T-helper 9 cell (primary cell): ENCODE measurements around the gene STEAP3.

Experiments used
- DNase-seq: peaks from one replicate; pipeline ENCODE4 v3.0.0-alpha.2; 2020

The STEAP3 gene

GRCh38 chr2:119198240-119198840 lies 25.3 kb upstream of the STEAP3 start:
- DNase-seq, result no peak

- no peak for DNase-seq
Measured at GRCh38 chr2:119201815-119202214, 21.8 kb upstream of the STEAP3 start.

GRCh38 chr2:119202610-119203310 lies 20.9 kb upstream of the STEAP3 start:
- DNase-seq, result no peak

DNA sequence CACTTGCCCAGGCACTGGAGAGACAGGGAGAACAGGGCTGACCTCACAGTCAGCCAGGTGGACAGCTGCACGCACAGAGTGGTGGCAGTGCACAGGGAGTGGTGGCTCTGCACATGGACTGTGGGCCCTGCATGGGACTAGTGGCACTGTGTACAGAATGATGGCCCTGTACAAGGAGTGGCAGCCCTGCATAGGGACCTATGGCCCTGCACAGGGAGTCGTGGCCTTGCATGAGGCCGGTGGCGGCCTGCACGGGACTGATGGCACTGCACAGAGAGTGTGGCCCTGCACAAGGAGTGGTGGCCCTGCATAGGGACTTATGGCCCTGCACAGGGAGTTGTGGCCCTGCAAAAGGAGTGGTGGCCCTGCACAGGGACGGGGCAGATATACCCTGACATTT lies 19.1 kb upstream of the STEAP3 start:
- no peak for DNase-seq

DNA sequence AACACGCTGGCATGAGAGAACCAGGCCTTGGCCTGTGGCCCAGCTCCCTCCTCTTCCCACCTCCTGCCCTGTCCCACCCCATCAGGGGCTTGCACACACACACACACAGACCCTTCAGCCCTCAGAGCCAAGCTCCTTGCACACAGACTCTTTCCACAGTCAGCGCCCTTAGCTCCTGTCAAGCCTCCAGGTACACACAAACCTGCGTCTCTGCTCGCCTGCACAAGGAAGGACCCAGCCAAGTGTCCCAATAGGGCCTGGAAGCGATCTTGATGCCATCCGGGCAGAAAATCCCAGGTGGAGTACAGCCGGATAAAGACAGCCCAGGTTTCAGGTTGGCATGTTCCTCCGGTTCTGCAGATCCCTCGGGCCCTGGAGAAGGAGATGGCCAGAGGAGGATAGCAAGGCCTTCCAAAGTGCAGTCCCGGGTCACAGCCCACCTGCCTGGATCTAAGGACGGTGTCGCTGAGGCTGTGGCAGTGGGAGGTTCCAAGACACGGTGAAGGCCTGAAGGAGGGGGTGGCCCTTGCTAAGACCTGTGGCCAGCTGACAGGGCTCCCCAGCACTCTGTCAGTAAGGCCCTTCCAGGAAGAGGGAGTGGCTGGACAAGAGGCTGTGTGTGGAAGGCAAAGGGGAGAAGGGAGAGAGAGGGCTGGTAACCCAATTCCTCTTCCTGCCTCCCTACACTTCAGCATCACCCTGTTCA lies 18.5 kb upstream of the STEAP3 start:
- no peak for DNase-seq

- no peak for DNase-seq
Measured at GRCh38 chr2:119206201-119206600, 17.4 kb upstream of the STEAP3 start.

GRCh38 chr2:119207447-119207846 lies 16.2 kb upstream of the STEAP3 start:
- DNase-seq, result no peak

- no peak for DNase-seq
Measured at GRCh38 chr2:119208791-119209203, 14.8 kb upstream of the STEAP3 start.

DNA sequence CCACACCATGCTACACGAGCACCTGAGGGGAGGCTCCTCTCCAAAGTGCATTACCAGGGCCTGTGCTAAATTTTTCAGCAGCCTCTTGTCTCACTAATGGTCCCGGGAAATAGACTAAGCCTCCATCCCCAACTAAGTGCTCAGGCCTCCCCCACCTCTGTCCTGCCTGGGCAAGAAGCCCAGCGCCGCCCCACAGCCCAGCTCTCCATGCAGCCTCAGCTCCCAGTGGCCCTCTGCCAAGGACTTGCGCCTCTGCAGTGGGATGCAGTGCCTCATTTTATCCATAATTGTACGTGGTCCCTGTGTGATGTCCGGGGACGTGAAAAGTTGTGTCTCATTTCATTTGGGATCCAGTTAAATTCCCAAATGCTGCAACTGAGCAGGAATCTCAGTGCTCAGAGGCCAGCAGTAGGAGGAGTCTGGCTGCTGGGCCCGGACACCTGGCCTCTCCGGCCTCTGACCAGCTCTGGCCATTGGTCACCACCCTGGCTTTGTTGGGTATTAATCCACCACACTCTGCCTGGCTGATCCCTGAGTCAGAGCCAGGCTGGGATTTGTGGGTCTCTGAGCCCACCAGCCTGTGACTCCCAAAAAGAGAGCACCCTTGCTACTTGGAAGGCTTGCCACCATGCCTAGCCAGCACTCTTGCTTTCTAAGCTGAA lies 11.4 kb upstream of the STEAP3 start:
- no peak for DNase-seq

- DNase-seq, result no peak
Measured at GRCh38 chr2:119214453-119215037, 9.1 kb upstream of the STEAP3 start.

DNA sequence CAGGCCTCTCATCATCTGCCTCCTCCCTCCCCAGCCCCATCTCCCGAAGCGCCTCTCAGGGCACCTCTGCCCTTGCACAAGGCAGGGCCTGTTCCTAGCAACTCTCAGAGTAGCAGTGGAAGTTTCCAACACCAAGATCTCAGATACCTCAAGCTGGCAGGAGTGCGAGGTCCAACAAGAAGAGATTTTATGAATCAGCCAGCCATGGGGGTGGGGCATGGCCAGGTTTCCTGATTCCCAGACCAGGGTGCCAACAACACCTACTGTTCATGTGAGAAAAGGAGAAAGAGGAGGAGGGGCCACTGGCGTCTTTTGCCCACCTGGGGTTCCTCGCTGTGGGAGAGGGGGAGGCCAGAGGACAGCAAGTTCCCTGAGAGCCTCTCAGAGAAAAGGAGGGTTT lies 6.6 kb upstream of the STEAP3 start:
- no peak for DNase-seq

DNA sequence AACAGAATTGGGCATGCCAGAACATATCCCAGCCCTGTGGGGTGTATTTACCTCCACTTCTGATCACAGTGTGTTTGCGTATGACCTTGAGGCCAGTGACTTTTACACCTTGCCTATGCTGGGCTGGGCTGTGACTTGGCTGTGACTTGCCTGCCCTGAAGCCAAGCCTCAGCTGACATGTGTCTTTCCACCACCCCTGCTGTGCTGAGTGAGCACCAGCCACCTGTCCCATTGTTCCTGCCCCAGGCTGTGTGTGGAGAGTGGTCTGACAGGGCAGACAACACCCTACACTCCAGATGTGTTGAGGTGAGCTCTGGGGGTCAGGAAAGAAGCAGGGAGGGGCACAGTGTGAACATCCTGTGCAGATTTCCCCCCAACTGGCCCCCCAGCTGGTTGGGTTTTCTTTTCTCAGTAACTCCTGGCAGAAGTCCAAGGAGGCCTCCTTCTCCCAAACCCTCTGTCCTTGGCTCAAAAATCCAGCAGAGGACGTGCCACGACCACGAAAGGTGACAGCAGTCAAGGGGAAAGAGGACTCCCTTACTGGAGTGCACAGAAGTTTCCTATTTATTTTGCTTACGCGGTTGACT lies 5.1 kb upstream of the STEAP3 start:
- DNase-seq, result no peak

GRCh38 chr2:119219873-119220272 lies 3.8 kb upstream of the STEAP3 start:
- DNase-seq, result no peak

GRCh38 chr2:119220720-119221301 lies 2.8 kb upstream of the STEAP3 start:
- no peak for DNase-seq

DNA sequence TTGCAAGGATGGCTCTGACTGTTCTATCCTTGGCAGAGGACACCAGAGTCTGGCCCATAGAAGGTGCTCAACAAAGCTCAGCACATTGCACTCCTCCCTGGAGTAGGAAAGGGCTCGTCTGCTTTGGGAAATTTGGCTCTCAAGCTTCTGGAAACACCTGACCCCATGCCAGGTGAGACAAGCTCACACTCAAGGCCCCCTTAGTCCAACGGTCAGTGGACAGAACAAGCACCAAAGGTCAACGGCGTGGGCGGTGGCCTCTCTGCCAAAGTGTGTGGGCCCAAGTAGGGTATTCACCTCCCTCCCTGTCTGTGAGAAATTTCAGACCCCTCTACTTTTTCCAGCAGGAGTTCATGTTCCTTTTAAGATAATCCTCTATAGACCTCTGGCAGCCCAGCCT lies 2.0 kb upstream of the STEAP3 start:
- no peak for DNase-seq

GRCh38 chr2:119222213-119222612 lies 1.4 kb upstream of the STEAP3 start:
- no peak for DNase-seq

DNA sequence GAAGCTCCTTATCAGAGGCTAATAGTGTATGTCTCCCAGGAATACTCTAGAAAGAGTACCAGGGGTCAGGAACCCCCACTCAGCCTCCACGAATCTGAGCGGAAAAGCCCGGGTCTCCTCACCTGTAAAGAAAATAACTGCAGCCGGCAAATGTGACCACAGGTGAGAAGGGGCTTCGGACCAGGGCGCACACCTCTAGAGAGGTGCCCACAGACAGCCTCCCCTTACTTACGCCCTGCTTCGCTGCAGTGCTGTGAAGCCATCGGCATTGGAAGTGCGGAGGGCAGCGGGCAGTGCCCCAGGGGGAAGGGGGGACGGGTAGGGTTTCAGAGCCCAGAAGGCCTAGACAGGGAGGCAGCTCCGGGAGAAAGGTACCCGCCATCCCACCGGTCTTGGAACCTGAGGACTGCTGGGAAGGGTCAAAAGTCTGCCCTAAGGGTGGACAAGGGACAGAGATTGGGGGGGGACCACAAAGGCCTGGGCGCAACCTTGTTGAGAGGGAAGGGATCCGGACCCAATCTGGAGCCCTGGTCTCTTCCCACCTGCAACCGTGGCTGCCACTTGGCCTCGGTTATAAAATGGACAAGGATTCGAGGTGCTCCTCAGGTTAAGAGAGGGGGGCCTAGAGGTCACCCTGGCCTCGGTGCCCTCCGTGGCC lies 642 bp upstream of the STEAP3 start:
- no peak for DNase-seq

DNA sequence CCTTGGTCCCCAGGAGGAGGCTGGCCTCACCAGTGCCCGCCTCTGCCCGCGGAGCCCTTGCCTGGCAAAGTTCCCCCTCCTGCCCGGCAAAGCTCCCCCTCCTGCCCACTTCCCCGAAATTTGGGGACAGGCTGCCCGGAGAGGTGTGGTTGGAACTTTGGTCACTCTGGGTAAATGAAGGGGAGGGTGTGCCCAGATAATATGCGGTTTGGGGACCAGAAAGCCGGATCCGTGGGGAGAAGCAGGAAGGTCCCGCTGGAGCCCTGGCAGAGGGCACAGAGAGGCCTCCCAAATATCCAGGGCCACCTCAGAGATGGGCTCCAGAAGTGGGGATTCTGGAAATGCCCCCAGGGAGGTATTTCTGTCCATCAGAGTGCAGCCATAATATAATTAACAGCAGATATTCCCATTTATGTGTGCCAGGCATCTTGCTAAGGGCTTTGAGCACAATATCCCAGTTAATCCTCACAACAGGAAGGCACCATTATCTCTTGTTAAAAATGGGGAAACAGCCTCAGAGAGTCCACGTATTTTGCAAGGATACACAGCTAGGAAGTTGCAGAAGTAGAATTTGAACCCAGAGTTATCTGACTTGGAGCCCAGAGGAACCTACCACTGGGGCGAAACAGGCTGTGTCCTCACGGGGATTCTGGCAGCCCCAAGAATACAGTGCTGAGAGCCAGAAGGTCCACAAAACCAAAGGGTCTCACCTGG lies 914 bp downstream of the STEAP3 start:
- DNase-seq, result no peak

- DNase-seq, result no peak
Measured at GRCh38 chr2:119225105-119225865, 1.7 kb downstream of the STEAP3 start.

GRCh38 chr2:119225926-119226325 lies 2.3 kb downstream of the STEAP3 start:
- DNase-seq, result no peak
